ENCODE measurements around the gene SLC39A7. TPM values are rescaled to one million over a fixed set of nuclear protein-coding genes. Genes with fewer than 3 reads are reported as not detected.

The SLC39A7 gene
- total RNA-seq, 1 experiment from 2014 or later, result 130 TPM

DNA sequence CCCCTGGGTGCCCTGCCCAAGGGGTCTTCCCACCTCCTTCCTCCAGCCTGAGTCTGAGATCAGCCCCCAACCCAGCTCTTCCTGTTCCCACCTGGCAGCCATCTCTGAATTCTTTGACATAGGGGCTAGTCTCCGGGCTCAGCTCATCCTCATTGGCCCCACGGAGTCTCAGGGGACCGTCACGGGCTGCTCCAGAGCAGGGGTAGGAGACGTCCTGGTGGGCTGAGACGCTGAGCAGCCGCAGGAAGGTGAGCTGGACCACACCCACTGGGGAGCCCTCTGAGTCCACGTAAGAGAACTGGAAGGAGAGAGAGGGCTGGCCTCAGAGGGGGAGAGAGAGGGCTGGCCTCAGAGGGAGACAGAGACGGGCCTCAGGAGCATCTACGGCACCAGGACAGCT lies 36.5 kb upstream of the SLC39A7 start:
- Histone ChIP-seq H4K20me1 (ENCODE audit: insufficient read depth) (no peaks in the 10 kb centered on the region), H3K36me3 (ENCODE audit: control insufficient read depth in 1 of 2, insufficient read depth in 2 of 2, low read length in 2 of 2) (no peaks in the 10 kb centered on the region), H3K79me2 (ENCODE audit: insufficient read depth, low read length) (no peaks in the 10 kb centered on the region), H3K9ac (ENCODE audit: low read length) (no peak overlapping the region), H3K27ac (ENCODE audit: low read depth, low read length) (no peak overlapping the region), H3K9me3 (ENCODE audit: control insufficient read depth in 1 of 2, insufficient read depth in 1 of 2, low read depth in 1 of 2, low read length in 2 of 2) (no peaks in the 10 kb centered on the region), H3K4me2 (ENCODE audit: low read length) (no peak overlapping the region), H2AFZ (ENCODE audit: low read depth, low read length, poor library complexity, severe bottlenecking) (no peak overlapping the region), H3K9me2 (ENCODE audit: insufficient read depth) (no peaks in the 10 kb centered on the region), H3K27me3 (ENCODE audit: insufficient read depth, low read length) (no peaks in the 10 kb centered on the region), H3K4me1 (ENCODE audit: control insufficient read depth in 1 of 2, insufficient read depth in 2 of 2, low read length in 2 of 2) (peaks cover 11 to 29% of the 10 kb centered on the region in 2 experiments), H3K4me3 (replicated peaks in 1 of 2; ENCODE audit: low read depth in 1 of 2, low read length in 2 of 2) (no peak overlapping the region)
- CTCF ChIA-PET, result no interaction called here
- intact Hi-C loops (cut with micrococcal nuclease), result no loop called here
- no TSS peak for BruUV-seq (replicated peaks)
- DNase-seq (ENCODE audit: low read depth, low spot score) (no peak), ATAC-seq (no peak)
- POLR2A ChIA-PET, result no interaction called here
- TF ChIP-seq YY1 (IDR thresholded peaks at IDR 0.05; ENCODE audit: extremely low read depth, insufficient replicate concordance, low read depth, low read length) (no peak), ZFX (IDR thresholded peaks at IDR 0.05) (no peak), RAD21 (IDR thresholded peaks at IDR 0.05; ENCODE audit: low read depth) (no peak), EZH2 (IDR thresholded peaks at IDR 0.05) (no peak), CEBPB (IDR thresholded peaks at IDR 0.05; ENCODE audit: low read depth) (no peak), CBX3 (IDR thresholded peaks at IDR 0.05; ENCODE audit: low read depth) (no peak)
- TF ChIP-seq, protein P1, sequence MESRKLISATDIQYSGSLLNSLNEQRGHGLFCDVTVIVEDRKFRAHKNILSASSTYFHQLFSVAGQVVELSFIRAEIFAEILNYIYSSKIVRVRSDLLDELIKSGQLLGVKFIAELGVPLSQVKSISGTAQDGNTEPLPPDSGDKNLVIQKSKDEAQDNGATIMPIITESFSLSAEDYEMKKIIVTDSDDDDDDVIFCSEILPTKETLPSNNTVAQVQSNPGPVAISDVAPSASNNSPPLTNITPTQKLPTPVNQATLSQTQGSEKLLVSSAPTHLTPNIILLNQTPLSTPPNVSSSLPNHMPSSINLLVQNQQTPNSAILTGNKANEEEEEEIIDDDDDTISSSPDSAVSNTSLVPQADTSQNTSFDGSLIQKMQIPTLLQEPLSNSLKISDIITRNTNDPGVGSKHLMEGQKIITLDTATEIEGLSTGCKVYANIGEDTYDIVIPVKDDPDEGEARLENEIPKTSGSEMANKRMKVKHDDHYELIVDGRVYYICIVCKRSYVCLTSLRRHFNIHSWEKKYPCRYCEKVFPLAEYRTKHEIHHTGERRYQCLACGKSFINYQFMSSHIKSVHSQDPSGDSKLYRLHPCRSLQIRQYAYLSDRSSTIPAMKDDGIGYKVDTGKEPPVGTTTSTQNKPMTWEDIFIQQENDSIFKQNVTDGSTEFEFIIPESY (IDR thresholded peaks at IDR 0.05; ENCODE audit: extremely low read depth, insufficient replicate concordance, low read length), result no peak
- TF ChIP-seq, protein P2, sequence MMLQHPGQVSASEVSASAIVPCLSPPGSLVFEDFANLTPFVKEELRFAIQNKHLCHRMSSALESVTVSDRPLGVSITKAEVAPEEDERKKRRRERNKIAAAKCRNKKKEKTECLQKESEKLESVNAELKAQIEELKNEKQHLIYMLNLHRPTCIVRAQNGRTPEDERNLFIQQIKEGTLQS (IDR thresholded peaks at IDR 0.05), result no peak
- RAD21 ChIA-PET (ENCODE audit: low non-redundant PET in 1 of 2, low total read pairs in 2 of 2, uncharacterized antibody in 2 of 2, unreplicated experiment in 2 of 2), result no interaction called here
